Loucy (cell line): Measurements from ENCODE around the gene AGBL4.

Experiments
- EZH2phosphoT487 ChIP-seq: fragments of 200-600 bp; IDR thresholded peaks from 2 replicates; pipeline ENCODE4 v1.6.1; 2018; ENCODE audit warnings: antibody characterized with exemption, mild to moderate bottlenecking, moderate library complexity, borderline replicate concordance
- TF ChIP-seq, protein P1 (sequence below): fragments of 200-600 bp; sonication (generic); conservative IDR thresholded peaks from 2 replicates; pipeline ENCODE4 v1.5.1; 2014; ENCODE audit warnings: mild to moderate bottlenecking, antibody characterized with exemption, low read length

DNA sequence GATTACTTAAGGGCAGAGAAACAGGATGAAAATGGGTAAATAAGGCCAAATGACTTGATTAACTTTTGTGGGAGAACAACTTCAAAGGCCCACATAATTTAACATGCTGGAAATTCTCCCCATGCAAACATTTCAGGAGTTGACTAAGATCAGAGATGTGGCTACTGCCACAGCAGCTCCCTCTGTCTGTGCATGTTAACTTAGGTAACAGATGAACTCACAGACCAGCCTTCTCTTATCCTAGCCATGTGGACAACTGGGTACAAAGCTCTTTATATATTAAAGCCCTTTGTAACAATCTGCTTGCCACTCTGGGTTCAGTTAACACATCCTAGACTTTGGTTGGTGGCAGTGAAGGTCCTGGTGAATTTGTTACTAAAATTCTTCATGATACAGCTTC lies 1280.3 kb downstream of the AGBL4 start:
- TF ChIP-seq, protein P1, sequence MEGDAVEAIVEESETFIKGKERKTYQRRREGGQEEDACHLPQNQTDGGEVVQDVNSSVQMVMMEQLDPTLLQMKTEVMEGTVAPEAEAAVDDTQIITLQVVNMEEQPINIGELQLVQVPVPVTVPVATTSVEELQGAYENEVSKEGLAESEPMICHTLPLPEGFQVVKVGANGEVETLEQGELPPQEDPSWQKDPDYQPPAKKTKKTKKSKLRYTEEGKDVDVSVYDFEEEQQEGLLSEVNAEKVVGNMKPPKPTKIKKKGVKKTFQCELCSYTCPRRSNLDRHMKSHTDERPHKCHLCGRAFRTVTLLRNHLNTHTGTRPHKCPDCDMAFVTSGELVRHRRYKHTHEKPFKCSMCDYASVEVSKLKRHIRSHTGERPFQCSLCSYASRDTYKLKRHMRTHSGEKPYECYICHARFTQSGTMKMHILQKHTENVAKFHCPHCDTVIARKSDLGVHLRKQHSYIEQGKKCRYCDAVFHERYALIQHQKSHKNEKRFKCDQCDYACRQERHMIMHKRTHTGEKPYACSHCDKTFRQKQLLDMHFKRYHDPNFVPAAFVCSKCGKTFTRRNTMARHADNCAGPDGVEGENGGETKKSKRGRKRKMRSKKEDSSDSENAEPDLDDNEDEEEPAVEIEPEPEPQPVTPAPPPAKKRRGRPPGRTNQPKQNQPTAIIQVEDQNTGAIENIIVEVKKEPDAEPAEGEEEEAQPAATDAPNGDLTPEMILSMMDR: no peak
- TF ChIP-seq EZH2phosphoT487: no peak
